ENCODE data around the gene TREM1. TPM values are rescaled to one million over a fixed set of nuclear protein-coding genes. Genes with fewer than 3 reads are reported as not detected.
"Not testable (repeated sequence)": the region's sequence is repeated elsewhere in the genome, so short reads cannot be mapped to it uniquely, and the experiment has no call there.

Gene TREM1
- polyA plus RNA-seq, 2 donors: 0.15 to 0.43 TPM

- no peaks in the 10 kb centered on the region for H3K4me1 ChIP-seq (ENCODE audit: control insufficient read depth in 2 of 2, insufficient read depth in 2 of 2, low read length in 1 of 2)
- no peaks in the 10 kb centered on the region for H3K27me3 ChIP-seq (ENCODE audit: control insufficient read depth in 1 of 2, insufficient read depth in 2 of 2, low read length in 2 of 2)
- no peaks in the 10 kb centered on the region for H3K36me3 ChIP-seq (ENCODE audit: control insufficient read depth in 2 of 2, insufficient read depth in 2 of 2, low read length in 1 of 2)
- H3K4me3 ChIP-seq (ENCODE audit: low read depth in 1 of 2, low read length in 2 of 2): no peak overlapping the region
- peaks cover under 1 to 5% of the 10 kb centered on the region in 2 donors for H3K9me3 ChIP-seq (ENCODE audit: control insufficient read depth in 2 of 2, insufficient read depth in 1 of 2, low read depth in 1 of 2, low read length in 1 of 2)
- WGBS, 2 donors: 75 to 77% methylated on average over 7 of the region's 7 CpGs
- no peak overlapping the region for H3K27ac ChIP-seq (ENCODE audit: low read depth in 2 of 2, low read length in 1 of 2)
Observed at GRCh38 chr6:41247882-41248705, 38.4 kb downstream of the TREM1 start.

GRCh38 chr6:41247288-41247865 is 39.1 kb downstream of the TREM1 start:
- Histone ChIP-seq H3K36me3 (ENCODE audit: control insufficient read depth in 2 of 2, insufficient read depth in 2 of 2, low read length in 1 of 2) (no peaks in the 10 kb centered on the region), H3K27me3 (ENCODE audit: control insufficient read depth in 1 of 2, insufficient read depth in 2 of 2, low read length in 2 of 2) (no peaks in the 10 kb centered on the region), H3K4me3 (ENCODE audit: low read depth in 1 of 2, low read length in 2 of 2) (no peak overlapping the region), H3K9me3 (ENCODE audit: control insufficient read depth in 2 of 2, insufficient read depth in 1 of 2, low read depth in 1 of 2, low read length in 1 of 2) (peaks cover 5 to 6% of the 10 kb centered on the region in 2 donors), H3K27ac (ENCODE audit: low read depth in 2 of 2, low read length in 1 of 2) (no peak overlapping the region), H3K4me1 (ENCODE audit: control insufficient read depth in 2 of 2, insufficient read depth in 2 of 2, low read length in 1 of 2) (no peaks in the 10 kb centered on the region)
- 73 to 74% methylated on average over 9 of the region's 9 CpGs for WGBS, 2 donors

- not testable (repeated sequence) for H3K9me3 ChIP-seq (ENCODE audit: control insufficient read depth in 2 of 2, insufficient read depth in 1 of 2, low read depth in 1 of 2, low read length in 1 of 2); H3K4me1 ChIP-seq (ENCODE audit: control insufficient read depth in 2 of 2, insufficient read depth in 2 of 2, low read length in 1 of 2); H3K27ac ChIP-seq (ENCODE audit: low read depth in 2 of 2, low read length in 1 of 2); H3K4me3 ChIP-seq (ENCODE audit: low read depth in 1 of 2, low read length in 2 of 2); H3K27me3 ChIP-seq (ENCODE audit: control insufficient read depth in 1 of 2, insufficient read depth in 2 of 2, low read length in 2 of 2); H3K36me3 ChIP-seq (ENCODE audit: control insufficient read depth in 2 of 2, insufficient read depth in 2 of 2, low read length in 1 of 2)
- 87 to 98% methylated on average over 3 to 4 of the region's 4 CpGs for WGBS, 2 donors
Observed at GRCh38 chr6:41246529-41246928, 40.0 kb downstream of the TREM1 start.

GRCh38 chr6:41239467-41240159 is 46.9 kb downstream of the TREM1 start:
- 13 to 14% methylated on average over 22 of the region's 22 CpGs for WGBS, 2 donors
- H3K36me3 ChIP-seq (ENCODE audit: control insufficient read depth in 2 of 2, insufficient read depth in 2 of 2, low read length in 1 of 2): no peaks in the 10 kb centered on the region
- H3K4me1 ChIP-seq (ENCODE audit: control insufficient read depth in 2 of 2, insufficient read depth in 2 of 2, low read length in 1 of 2): no peaks in the 10 kb centered on the region
- H3K27me3 ChIP-seq (ENCODE audit: control insufficient read depth in 1 of 2, insufficient read depth in 2 of 2, low read length in 2 of 2): peaks cover 4 to 6% of the 10 kb centered on the region in 2 donors
- H3K9me3 ChIP-seq (ENCODE audit: control insufficient read depth in 2 of 2, insufficient read depth in 1 of 2, low read depth in 1 of 2, low read length in 1 of 2): peaks cover 0 to 6% of the 10 kb centered on the region in 2 donors
- no peak overlapping the region for H3K4me3 ChIP-seq (ENCODE audit: low read depth in 1 of 2, low read length in 2 of 2)
- H3K27ac ChIP-seq (ENCODE audit: low read depth in 2 of 2, low read length in 1 of 2): no peak overlapping the region

DNA sequence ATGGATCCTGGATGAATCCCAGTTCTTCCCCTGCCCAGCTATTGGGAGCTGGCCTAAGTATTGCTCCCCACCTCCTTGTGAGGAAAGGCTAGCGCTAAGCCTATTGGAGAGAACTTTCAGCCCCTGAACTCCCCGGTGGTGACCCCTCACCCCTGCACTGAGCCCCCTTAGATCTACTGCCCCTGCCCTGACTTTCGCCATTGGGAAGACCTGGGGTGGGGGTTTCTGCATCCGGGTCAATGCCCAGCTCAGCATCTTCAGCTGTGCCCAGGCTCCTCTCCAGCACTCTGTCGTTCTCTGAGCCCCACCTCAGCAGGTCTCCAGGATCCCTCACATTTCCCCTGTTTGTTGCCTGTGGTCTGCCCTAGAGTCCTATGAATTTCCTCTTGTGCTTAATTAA is 49.4 kb downstream of the TREM1 start:
- Histone ChIP-seq H3K4me3 (ENCODE audit: low read depth in 1 of 2, low read length in 2 of 2) (no peak overlapping the region), H3K27ac (ENCODE audit: low read depth in 2 of 2, low read length in 1 of 2) (no peak overlapping the region), H3K9me3 (ENCODE audit: control insufficient read depth in 2 of 2, insufficient read depth in 1 of 2, low read depth in 1 of 2, low read length in 1 of 2) (no peaks in the 10 kb centered on the region), H3K36me3 (ENCODE audit: control insufficient read depth in 2 of 2, insufficient read depth in 2 of 2, low read length in 1 of 2) (no peaks in the 10 kb centered on the region), H3K27me3 (ENCODE audit: control insufficient read depth in 1 of 2, insufficient read depth in 2 of 2, low read length in 2 of 2) (peaks cover 4 to 6% of the 10 kb centered on the region in 2 donors), H3K4me1 (ENCODE audit: control insufficient read depth in 2 of 2, insufficient read depth in 2 of 2, low read length in 1 of 2) (no peaks in the 10 kb centered on the region)
- WGBS, 2 donors: 71 to 77% methylated on average over 5 of the region's 5 CpGs

DNA sequence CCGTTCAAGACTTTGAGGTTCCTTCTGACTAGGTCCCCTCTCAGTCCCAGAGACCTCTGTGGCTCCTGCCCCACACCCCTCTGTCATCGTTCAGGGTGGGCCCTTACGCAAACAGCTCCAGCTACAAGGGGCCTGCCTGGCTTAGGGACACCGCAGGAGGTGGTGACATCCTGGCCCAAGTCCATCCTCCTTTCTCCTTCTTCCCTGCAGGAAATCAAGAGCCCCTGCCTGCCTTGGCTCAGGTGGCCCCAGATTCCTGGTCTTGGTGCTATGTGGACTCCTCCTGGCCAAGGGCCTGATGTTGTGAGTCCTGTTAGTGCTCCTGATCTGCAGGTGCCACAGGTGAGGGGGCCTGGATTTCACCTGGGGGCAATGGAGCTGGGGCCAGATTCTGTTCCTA is 50.2 kb downstream of the TREM1 start:
- Histone ChIP-seq H3K36me3 (ENCODE audit: control insufficient read depth in 2 of 2, insufficient read depth in 2 of 2, low read length in 1 of 2) (no peaks in the 10 kb centered on the region), H3K9me3 (ENCODE audit: control insufficient read depth in 2 of 2, insufficient read depth in 1 of 2, low read depth in 1 of 2, low read length in 1 of 2) (no peaks in the 10 kb centered on the region), H3K27ac (ENCODE audit: low read depth in 2 of 2, low read length in 1 of 2) (no peak overlapping the region), H3K4me3 (ENCODE audit: low read depth in 1 of 2, low read length in 2 of 2) (no peak overlapping the region), H3K4me1 (ENCODE audit: control insufficient read depth in 2 of 2, insufficient read depth in 2 of 2, low read length in 1 of 2) (no peaks in the 10 kb centered on the region), H3K27me3 (ENCODE audit: control insufficient read depth in 1 of 2, insufficient read depth in 2 of 2, low read length in 2 of 2) (peaks cover 4 to 6% of the 10 kb centered on the region in 2 donors)
- 82 to 88% methylated on average over 4 of the region's 4 CpGs for WGBS, 2 donors

GRCh38 chr6:41232667-41233066 is 53.8 kb downstream of the TREM1 start:
- 81 to 84% methylated on average over 6 of the region's 6 CpGs for WGBS, 2 donors
- Histone ChIP-seq H3K4me1 (ENCODE audit: control insufficient read depth in 2 of 2, insufficient read depth in 2 of 2, low read length in 1 of 2) (no peaks in the 10 kb centered on the region), H3K36me3 (ENCODE audit: control insufficient read depth in 2 of 2, insufficient read depth in 2 of 2, low read length in 1 of 2) (no peaks in the 10 kb centered on the region), H3K27ac (ENCODE audit: low read depth in 2 of 2, low read length in 1 of 2) (no peak overlapping the region), H3K4me3 (ENCODE audit: low read depth in 1 of 2, low read length in 2 of 2) (no peak overlapping the region), H3K27me3 (ENCODE audit: control insufficient read depth in 1 of 2, insufficient read depth in 2 of 2, low read length in 2 of 2) (no peaks in the 10 kb centered on the region), H3K9me3 (ENCODE audit: control insufficient read depth in 2 of 2, insufficient read depth in 1 of 2, low read depth in 1 of 2, low read length in 1 of 2) (no peaks in the 10 kb centered on the region)

GRCh38 chr6:41231246-41231645 is 55.2 kb downstream of the TREM1 start:
- 59 to 71% methylated on average over 5 of the region's 5 CpGs for WGBS, 2 donors

DNA sequence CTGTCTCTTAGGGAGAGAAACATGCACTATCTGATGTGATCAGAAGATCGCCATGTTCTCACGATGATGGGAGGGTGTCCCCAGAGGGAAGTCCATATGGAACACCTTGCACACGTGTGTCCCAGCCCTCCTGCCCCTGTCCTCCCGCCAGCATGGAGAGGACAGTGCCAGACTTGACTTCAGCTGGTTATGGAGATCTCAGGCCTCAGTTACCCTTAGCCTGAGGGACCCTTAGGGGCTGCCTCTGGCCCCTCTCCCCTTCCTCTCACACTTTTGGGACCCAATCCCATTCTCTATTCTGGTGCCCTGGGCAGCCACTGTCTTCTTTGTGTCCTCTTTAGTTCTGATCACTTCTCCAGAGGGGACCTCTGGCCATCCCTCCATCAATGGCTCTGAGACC is 56.8 kb downstream of the TREM1 start:
- no peak overlapping the region for H3K4me3 ChIP-seq (ENCODE audit: low read depth in 1 of 2, low read length in 2 of 2)
- no peaks in the 10 kb centered on the region for H3K4me1 ChIP-seq (ENCODE audit: control insufficient read depth in 2 of 2, insufficient read depth in 2 of 2, low read length in 1 of 2)
- 83 to 90% methylated on average over 4 of the region's 4 CpGs for WGBS, 2 donors
- no peaks in the 10 kb centered on the region for H3K27me3 ChIP-seq (ENCODE audit: control insufficient read depth in 1 of 2, insufficient read depth in 2 of 2, low read length in 2 of 2)
- H3K27ac ChIP-seq (ENCODE audit: low read depth in 2 of 2, low read length in 1 of 2): no peak overlapping the region
- no peaks in the 10 kb centered on the region for H3K36me3 ChIP-seq (ENCODE audit: control insufficient read depth in 2 of 2, insufficient read depth in 2 of 2, low read length in 1 of 2)
- H3K9me3 ChIP-seq (ENCODE audit: control insufficient read depth in 2 of 2, insufficient read depth in 1 of 2, low read depth in 1 of 2, low read length in 1 of 2): no peaks in the 10 kb centered on the region

More at GRCh38 chr6:41231246-41231645, 55.2 kb downstream of the TREM1 start:
- H3K27me3 ChIP-seq (ENCODE audit: control insufficient read depth in 1 of 2, insufficient read depth in 2 of 2, low read length in 2 of 2): no peaks in the 10 kb centered on the region
- no peaks in the 10 kb centered on the region for H3K4me1 ChIP-seq (ENCODE audit: control insufficient read depth in 2 of 2, insufficient read depth in 2 of 2, low read length in 1 of 2)
- H3K36me3 ChIP-seq (ENCODE audit: control insufficient read depth in 2 of 2, insufficient read depth in 2 of 2, low read length in 1 of 2): no peaks in the 10 kb centered on the region
- H3K4me3 ChIP-seq (ENCODE audit: low read depth in 1 of 2, low read length in 2 of 2): no peak overlapping the region
- H3K27ac ChIP-seq (ENCODE audit: low read depth in 2 of 2, low read length in 1 of 2): no peak overlapping the region
- H3K9me3 ChIP-seq (ENCODE audit: control insufficient read depth in 2 of 2, insufficient read depth in 1 of 2, low read depth in 1 of 2, low read length in 1 of 2): no peaks in the 10 kb centered on the region

Data from esophagus (tissue), 2 donors.